ENCODE data around the gene HSD17B12.

- TF ChIP-seq POLR2A (IDR thresholded peaks at IDR 0.05), result no peak
- TF ChIP-seq, protein P1, sequence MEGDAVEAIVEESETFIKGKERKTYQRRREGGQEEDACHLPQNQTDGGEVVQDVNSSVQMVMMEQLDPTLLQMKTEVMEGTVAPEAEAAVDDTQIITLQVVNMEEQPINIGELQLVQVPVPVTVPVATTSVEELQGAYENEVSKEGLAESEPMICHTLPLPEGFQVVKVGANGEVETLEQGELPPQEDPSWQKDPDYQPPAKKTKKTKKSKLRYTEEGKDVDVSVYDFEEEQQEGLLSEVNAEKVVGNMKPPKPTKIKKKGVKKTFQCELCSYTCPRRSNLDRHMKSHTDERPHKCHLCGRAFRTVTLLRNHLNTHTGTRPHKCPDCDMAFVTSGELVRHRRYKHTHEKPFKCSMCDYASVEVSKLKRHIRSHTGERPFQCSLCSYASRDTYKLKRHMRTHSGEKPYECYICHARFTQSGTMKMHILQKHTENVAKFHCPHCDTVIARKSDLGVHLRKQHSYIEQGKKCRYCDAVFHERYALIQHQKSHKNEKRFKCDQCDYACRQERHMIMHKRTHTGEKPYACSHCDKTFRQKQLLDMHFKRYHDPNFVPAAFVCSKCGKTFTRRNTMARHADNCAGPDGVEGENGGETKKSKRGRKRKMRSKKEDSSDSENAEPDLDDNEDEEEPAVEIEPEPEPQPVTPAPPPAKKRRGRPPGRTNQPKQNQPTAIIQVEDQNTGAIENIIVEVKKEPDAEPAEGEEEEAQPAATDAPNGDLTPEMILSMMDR (IDR thresholded peaks at IDR 0.05), result no peak
These were observed 186.0 kb downstream of the HSD17B12 start for GRCh38 chr11:43866520-43866919.
